Hindlimb muscle (tissue), 1 donor: ENCODE data around the gene NDST1. TPM values are rescaled to one million over a fixed set of nuclear protein-coding genes. Genes with fewer than 3 reads are reported as not detected.

Source experiments
- DNase-seq: peaks from one replicate; pipeline ENCODE4 v3.0.0-alpha.2; 2013
- polyA plus RNA-seq: library from polyadenylated mRNA; unstranded; fragments of 120-200 nt; gene quantifications from one replicate; pipeline ENCODE4 v1.2.1, GENCODE V29; 2013; ENCODE audit not compliant: insufficient read length

The NDST1 gene
- polyA plus RNA-seq, 1 donor, result 48.2 TPM

GRCh38 chr5:150525163-150525562, 17.2 kb downstream of the NDST1 start:
- DNase-seq, result no peak

DNA sequence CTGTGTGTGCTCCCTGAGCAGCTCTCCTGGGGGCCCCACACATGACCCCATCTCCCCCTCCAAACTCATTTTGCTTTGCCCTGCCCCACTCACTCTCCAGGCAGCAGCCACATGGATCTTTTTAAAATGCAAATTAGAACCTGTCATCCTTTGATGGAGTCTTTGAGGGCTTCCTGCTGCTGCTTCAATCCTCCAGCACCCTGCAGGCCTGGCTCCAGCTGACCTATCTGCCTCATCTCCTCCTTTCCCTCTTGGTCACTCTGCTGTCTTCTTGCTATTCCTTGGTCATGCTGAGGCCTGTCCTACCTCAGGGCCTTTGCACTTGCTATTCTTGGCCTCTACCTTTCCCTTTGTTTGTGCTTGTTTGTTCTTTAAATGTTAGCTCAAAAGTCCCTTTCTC, 17.9 kb downstream of the NDST1 start:
- no peak for DNase-seq

GRCh38 chr5:150527038-150527437, 19.1 kb downstream of the NDST1 start:
- no peak for DNase-seq

- no peak for DNase-seq
These were observed 19.9 kb downstream of the NDST1 start for GRCh38 chr5:150527808-150528207.

DNA sequence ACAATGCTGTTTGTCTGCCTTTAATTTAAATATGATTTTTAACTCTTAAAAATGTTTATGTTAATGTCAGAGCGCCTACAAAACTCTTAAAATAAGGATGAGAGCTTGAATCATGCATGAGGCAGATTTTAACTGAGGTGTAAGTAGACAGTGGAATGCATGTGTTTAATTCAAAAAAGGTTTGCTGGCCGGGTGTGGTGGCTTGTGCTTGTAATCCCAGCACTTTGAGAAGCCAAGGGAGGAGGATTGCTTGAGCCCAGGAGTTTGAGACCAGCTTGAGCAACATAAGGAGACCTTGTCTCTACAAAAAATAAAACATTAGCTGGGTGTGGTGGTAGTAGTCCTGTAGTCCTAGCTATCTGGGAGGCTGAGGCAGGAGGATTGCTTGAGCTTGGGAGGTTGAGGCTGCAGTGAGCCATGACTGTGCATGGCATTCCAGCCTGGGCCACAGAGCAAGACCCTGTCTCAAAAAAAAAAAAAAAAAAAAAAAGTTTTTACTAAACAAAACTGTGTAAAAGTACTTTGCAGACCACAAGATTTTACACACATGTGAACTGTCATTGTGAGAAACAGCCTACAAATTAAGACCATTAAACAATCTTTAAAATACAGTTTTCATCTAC, 21.1 kb downstream of the NDST1 start:
- DNase-seq, result no peak

DNA sequence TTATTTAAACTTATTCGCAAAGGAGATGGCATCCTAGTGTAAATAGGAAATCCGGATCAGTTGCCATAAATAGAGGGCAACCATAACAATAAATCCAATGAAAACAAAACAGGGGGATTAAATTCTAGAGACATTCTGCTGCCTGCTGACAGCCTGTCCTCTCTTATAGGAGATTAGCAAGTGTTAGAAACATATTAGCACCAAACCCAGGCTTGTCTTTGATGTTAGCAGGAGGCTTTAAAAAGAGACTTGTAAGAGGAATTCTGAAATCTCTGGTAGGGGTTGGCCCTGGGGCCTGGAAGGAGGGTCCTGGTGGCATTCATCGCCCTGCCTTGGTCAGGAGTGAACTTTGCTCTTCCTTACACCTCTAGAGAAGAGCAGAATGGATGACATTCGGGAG, 21.6 kb downstream of the NDST1 start:
- no peak for DNase-seq

GRCh38 chr5:150530423-150530822, 22.5 kb downstream of the NDST1 start:
- no peak for DNase-seq

DNA sequence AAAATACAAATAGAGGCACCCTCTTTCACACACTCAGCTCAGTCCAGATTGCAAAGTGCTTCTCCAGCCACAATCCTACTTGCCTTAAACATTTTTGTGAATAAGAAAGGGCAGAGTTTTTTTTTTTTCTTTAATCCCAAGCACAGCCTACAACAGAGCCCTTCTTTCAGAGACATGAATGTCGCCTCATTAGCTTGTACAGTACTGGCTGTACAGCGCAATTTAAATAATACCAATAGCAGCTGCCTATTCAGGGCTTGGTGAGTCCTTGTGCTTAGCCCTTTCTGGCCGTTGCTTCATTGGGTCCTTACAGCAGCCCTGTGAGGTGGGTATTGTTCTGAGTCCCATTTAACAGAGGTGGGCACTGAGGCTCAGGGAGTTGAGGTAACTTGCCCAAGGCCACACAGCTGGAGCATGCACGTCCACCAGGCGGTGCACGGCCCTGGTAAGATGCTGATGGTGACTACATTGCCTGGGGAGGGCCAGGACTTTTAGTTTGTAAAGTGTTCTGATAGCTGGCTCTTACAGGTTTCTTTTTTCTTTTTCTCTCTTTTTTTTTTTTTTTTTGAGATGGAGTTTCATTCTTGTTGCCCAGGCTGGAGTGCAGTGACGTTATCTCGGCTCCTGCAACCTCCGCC, 23.1 kb downstream of the NDST1 start:
- no peak for DNase-seq

DNA sequence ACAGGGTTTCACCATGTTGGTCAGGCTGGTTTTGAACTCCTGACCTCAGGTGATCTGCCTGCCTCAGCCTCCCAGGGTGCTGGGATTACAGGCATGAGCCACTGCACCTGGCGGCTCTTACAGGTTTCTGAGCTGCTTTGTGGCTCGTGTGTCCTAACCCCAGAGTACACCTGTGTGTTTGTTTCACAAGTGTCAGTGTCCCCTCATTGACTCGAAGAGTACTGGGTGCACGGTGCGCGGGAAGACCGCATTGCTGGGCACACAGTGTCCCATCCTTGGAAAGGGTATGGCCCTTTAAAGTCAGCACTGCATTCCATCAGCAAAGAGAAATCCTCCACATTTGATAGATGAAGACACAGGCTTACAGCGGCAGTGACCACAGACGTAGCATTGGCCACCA, 23.8 kb downstream of the NDST1 start:
- no peak for DNase-seq

DNA sequence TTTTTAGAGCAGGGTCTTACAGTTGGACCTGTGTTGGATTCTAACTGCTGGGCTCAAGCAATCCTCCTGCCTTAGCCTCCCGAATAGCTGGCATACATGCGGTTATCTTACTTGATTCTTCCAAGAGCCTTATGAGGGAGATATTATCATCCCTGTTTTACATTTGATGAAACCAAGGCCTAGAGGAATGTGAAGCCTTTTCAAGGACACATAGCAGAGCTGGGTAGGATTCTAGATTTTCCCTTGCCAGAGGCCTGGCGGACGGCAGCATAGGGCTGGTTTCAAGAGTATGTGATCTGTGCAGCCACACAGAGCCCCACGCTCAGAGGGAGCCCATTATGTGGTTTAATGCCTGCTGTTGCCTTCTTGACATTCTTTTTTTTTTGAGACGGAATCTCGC, 24.2 kb downstream of the NDST1 start:
- DNase-seq, result no peak

GRCh38 chr5:150532996-150533395, 25.1 kb downstream of the NDST1 start:
- DNase-seq, result no peak

- no peak for DNase-seq
These were observed 26.9 kb downstream of the NDST1 start for GRCh38 chr5:150534811-150535210.

- no peak for DNase-seq
These were observed 27.7 kb downstream of the NDST1 start for GRCh38 chr5:150535611-150536010.

- DNase-seq, result no peak
These were observed 30.3 kb downstream of the NDST1 start for GRCh38 chr5:150538007-150538917.

DNA sequence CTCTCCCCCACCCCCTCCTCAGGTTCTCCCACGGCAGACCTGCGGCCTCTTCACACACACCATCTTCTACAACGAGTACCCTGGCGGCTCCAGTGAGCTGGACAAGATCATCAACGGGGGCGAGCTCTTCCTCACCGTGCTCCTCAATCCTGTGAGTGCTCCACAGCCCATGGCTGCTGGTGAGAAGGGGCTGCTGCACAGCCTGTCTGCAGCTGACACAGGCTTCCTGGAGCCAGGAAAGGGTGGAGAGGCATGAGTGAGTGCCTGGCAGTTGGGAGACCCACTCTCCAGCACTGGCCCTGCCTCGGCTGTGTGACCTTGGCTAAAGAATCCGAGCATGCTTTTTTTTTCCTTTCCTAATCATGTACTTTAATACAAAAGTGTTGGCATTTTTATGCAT, 31.3 kb downstream of the NDST1 start:
- DNase-seq, result no peak

DNA sequence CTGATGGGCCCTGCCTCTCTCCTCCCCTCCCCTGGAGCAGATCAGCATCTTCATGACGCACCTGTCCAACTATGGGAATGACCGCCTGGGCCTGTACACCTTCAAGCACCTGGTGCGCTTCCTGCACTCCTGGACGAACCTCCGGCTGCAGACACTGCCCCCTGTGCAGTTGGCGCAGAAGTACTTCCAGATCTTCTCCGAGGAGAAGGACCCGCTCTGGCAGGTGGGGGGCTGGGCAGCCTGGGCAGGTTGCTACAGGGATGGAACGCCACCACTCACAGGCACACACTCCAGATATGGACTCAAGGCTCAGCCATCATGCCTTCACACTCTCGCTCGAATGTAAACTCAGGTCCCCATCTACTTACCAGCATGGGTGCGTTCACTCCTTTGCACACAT, 32.1 kb downstream of the NDST1 start:
- DNase-seq, result no peak

DNA sequence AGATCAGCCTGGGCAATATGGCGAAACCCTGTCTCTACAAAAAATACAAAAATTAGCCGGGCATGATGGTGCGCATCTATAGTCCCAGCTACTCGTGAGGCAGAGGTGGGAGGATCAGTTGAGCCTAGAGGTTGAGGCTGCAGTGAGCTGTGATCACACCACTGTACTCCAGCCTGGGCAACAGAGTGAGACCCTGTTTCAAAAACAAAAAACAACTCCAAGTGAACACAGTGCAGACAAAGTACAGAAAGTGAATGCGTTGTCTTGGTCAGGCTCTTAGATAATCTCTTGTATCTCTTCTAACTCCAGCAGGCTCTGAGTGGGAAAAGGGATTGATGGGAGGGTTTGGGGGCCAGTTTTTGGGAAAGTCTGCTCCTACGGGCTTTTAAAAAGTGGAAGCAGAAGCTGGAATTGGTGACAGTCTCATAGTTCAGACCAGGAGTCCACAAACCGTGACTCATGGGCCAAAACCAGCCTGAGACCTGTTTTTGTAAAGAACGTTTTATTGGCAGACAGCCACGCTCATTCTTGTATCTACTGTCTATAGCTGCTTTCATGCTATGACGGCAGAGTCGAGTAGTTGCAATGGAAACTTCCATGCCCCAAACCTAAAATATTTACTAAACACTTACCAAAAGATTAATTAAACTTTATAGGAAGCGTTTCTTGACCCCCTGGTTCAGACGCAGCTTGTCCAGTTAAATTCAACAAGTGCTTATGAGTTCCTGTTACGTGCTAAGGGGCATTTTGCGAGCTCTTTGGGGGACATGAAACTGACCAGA, 32.9 kb downstream of the NDST1 start:
- DNase-seq, result no peak

DNA sequence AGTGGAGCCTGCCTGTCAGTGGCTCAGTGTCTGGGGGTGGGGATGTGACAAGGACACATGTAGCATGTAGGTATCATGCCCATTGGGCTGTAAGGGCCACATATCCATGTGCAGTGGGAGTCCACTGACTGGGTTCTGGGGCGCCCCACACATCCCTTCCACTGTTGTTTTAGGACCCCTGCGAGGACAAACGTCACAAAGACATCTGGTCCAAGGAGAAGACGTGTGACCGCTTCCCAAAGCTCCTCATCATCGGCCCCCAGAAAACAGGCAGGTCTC, 33.4 kb downstream of the NDST1 start:
- DNase-seq, result no peak

DNA sequence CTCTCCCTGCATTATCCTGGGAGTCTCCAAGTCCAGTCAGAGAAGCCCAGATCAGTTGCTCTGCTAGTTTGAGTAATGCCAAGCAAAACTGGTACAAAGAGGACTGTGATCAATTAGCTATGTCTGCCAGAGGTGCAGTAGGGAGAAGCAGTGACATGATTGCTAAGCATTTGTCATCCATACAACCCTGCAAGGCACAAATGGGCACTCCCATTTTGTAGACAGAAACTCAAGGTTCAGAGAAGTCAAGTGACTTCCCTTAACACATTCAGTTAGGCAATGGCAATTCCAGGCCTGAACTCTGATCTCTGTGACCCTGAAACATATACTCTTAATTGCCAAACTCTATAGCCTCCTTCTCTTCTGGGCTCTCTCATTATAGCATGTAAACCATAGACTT, 34.0 kb downstream of the NDST1 start:
- DNase-seq, result no peak

DNA sequence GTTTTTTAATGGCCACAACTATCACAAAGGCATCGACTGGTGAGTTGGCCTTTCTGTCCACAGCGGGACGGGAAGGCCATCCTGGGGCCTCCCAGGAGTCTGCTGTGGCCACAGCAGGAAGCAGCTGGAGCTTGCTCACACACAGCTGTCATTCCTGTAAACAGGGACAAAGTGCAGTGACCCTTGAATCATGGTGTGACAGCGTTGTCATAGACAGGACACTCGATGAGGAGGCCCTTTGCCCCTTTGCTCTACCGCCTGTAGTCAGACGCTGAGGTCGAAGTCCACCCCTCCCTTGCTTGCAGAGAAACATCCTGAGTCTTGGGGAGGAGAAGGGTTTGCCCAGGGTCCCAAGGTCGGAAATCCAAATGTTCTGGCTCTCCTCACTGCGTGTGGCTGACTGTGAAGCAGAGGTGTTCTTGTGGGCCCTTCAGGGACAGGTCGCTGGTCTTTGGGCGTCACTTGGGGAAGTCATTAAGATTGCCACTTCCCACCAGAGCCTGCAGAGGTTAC, 35.1 kb downstream of the NDST1 start:
- DNase-seq, result no peak

GRCh38 chr5:150544611-150545219, 36.8 kb downstream of the NDST1 start:
- DNase-seq, result no peak

GRCh38 chr5:150545246-150545645, 37.3 kb downstream of the NDST1 start:
- DNase-seq, result no peak

- DNase-seq, result no peak
These were observed 40.2 kb downstream of the NDST1 start for GRCh38 chr5:150548123-150548522.
